ENCODE data around the gene LKAAEAR1.

LKAAEAR1 gene

GRCh38 chr20:64069614-64070243, 14.5 kb downstream of the LKAAEAR1 start:
- DNase-seq (ENCODE audit: extremely low spot score, insufficient read length, low read depth) (no peak), FAIRE-seq (no peak)

GRCh38 chr20:64069209-64069613, 15.0 kb downstream of the LKAAEAR1 start:
- FAIRE-seq (no peak), DNase-seq (ENCODE audit: extremely low spot score, insufficient read length, low read depth) (no peak)

GRCh38 chr20:64068386-64069208, 15.6 kb downstream of the LKAAEAR1 start:
- DNase-seq (ENCODE audit: extremely low spot score, insufficient read length, low read depth) (no peak), FAIRE-seq (no peak)

GRCh38 chr20:64067733-64068307, 16.4 kb downstream of the LKAAEAR1 start:
- no peak for FAIRE-seq
- no peak for DNase-seq (ENCODE audit: extremely low spot score, insufficient read length, low read depth)

- FAIRE-seq (no peak), DNase-seq (ENCODE audit: extremely low spot score, insufficient read length, low read depth) (no peak)
Measured at GRCh38 chr20:64067005-64067632, 17.1 kb downstream of the LKAAEAR1 start.

GRCh38 chr20:64065974-64066343, 18.2 kb downstream of the LKAAEAR1 start:
- peak; percentile 94 for FAIRE-seq
- DNase-seq (ENCODE audit: extremely low spot score, insufficient read length, low read depth), result peak; percentile 71

GRCh38 chr20:64065062-64065973, 18.9 kb downstream of the LKAAEAR1 start:
- DNase-seq (ENCODE audit: extremely low spot score, insufficient read length, low read depth) (no peak), FAIRE-seq (no peak)

- FAIRE-seq (no peak), DNase-seq (ENCODE audit: extremely low spot score, insufficient read length, low read depth) (no peak)
Measured at GRCh38 chr20:64064145-64064698, 20.0 kb downstream of the LKAAEAR1 start.

GRCh38 chr20:64063389-64064144, 20.6 kb downstream of the LKAAEAR1 start:
- FAIRE-seq, result no peak
- no peak for DNase-seq (ENCODE audit: extremely low spot score, insufficient read length, low read depth)

GRCh38 chr20:64062596-64063388, 21.4 kb downstream of the LKAAEAR1 start, which contains the start of gene TCEA2:
Gene TCEA2 (plus strand): TSS chr20:64063198. CDS start chr20:64063313, 115 bp downstream.
- DNase-seq (ENCODE audit: extremely low spot score, insufficient read length, low read depth) (peak; percentile 97), FAIRE-seq (peak; percentile 87)

- DNase-seq (ENCODE audit: extremely low spot score, insufficient read length, low read depth) (no peak), FAIRE-seq (no peak)
Measured at GRCh38 chr20:64062276-64062595, 22.0 kb downstream of the LKAAEAR1 start.

GRCh38 chr20:64058536-64058935, 25.7 kb downstream of the LKAAEAR1 start:
- FAIRE-seq (no peak), DNase-seq (ENCODE audit: extremely low spot score, insufficient read length, low read depth) (no peak)

GRCh38 chr20:64057628-64058498, 26.3 kb downstream of the LKAAEAR1 start:
- DNase-seq (ENCODE audit: extremely low spot score, insufficient read length, low read depth), result peak; percentile 76
- peak; percentile 59 for FAIRE-seq

GRCh38 chr20:64056889-64057627, 27.1 kb downstream of the LKAAEAR1 start:
- no peak for DNase-seq (ENCODE audit: extremely low spot score, insufficient read length, low read depth)

GRCh38 chr20:64056639-64056888, 27.6 kb downstream of the LKAAEAR1 start:
- DNase-seq (ENCODE audit: extremely low spot score, insufficient read length, low read depth) (no peak), FAIRE-seq (no peak)

More at GRCh38 chr20:64056889-64057627, 27.1 kb downstream of the LKAAEAR1 start:
- FAIRE-seq, result no peak

- DNase-seq (ENCODE audit: extremely low spot score, insufficient read length, low read depth), result no peak
- no peak for FAIRE-seq
Measured at GRCh38 chr20:64055893-64056638, 28.1 kb downstream of the LKAAEAR1 start.
